ENCODE data around the gene FGFR4.

Gene FGFR4

GRCh38 chr5:177132136-177133095, 45.7 kb downstream of the FGFR4 start:
- DNase-seq (ENCODE audit: low read depth, low spot score) = no peak

- DNase-seq (ENCODE audit: low read depth, low spot score) = peak; percentile 48
These were observed 46.6 kb downstream of the FGFR4 start, which contains the start of gene NSD1 for GRCh38 chr5:177133096-177133852. TSS of gene NSD1 (plus strand) at chr5:177133773. CDS start at chr5:177135104, 1,331 bp downstream.

DNA sequence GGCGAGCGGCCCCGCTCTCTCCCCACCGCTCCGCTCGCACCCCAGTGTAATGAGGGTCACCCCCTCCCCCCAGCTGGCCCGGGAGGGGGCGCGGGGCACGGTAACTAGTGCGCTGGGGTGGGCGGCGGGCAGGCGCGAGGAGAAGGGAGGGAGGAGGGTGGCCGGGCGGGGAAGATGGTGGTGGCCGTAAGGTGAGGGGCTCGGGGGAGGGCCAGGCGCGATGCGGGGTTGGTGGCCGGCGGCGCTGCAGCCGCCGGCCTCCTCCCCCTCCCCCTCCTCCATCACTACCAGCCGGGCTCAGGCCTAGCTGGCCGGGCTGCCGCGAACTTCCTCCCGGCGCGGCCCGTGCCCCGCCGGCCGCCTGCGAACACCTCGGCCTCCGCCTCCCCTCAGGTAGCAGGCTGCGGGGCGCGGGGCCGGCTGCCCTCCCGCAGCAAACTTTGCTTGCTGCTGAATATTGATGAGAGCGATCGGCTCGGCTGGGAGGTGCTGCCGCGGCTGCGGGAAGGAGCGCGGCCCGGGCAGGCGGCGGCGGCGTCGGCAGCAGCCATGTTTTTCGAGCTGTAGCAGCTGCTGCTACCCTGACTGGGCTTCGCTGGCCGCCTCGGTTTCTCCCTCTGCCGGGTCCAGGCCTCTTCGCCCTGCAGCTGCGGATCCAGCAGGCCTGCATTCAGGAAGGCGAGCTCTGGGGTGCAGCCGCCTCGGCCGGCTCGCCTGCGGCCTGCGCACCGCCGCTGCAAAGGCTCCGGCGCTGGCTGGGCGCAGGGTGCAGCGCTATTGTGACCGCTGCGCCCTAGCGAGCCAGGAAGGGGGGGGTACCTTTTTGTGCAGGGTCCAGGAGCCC, 47.4 kb downstream of the FGFR4 start:
- DNase-seq (ENCODE audit: low read depth, low spot score) = no peak

GRCh38 chr5:177134697-177135225, 48.0 kb downstream of the FGFR4 start:
- no peak for DNase-seq (ENCODE audit: low read depth, low spot score)

GRCh38 chr5:177140312-177140711, 53.6 kb downstream of the FGFR4 start:
- DNase-seq (ENCODE audit: low read depth, low spot score) = no peak

DNA sequence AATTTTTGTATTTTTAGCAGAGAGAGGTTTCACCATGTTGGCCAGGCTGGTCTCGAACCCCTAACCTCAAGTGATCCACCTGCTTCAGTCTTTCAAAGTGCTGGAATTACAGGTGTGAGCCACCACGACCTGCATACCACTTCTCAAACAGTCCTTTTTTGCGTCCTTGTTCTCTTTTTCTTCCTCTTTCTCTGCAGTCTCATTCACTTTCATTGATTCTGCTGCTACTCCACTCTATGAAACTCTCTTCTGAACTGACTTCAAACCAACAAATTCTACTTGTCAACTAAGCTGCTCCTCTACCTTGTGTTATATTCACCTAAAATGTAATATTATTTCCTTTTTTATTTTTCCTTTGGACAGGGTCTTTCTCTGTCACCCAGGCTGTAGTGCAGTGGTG, 54.8 kb downstream of the FGFR4 start:
- no peak for DNase-seq (ENCODE audit: low read depth, low spot score)

DNA sequence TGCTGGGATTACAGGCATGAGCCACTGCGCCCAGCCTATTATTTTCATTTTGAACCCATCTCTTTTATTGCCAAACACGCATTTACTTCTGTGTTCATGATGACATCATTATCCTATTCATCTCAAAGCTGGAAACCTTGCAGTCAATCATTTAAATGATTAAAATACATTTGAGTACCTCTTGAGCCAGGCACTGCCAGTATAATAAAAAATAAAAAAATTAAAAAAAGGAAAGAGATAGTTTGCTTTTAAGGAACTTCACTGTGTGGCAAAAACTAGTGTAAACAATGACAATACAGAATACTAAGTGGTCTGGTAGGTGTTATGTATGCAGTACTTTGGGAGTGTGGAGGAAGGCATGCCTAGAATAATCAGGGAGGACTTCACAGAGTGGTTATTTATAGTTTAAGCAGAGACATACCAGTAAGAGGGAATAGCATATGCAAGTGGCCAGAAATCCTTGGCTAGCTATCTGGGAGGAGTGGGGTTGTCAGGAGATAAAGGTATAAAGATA, 55.4 kb downstream of the FGFR4 start:
- DNase-seq (ENCODE audit: low read depth, low spot score) = no peak

- no peak for DNase-seq (ENCODE audit: low read depth, low spot score)
These were observed 56.1 kb downstream of the FGFR4 start for GRCh38 chr5:177142778-177143177.

GRCh38 chr5:177146891-177147638, 60.4 kb downstream of the FGFR4 start:
- DNase-seq (ENCODE audit: low read depth, low spot score) = no peak
